ENCODE data around the gene PDGFA. TPM values are rescaled to one million over a fixed set of nuclear protein-coding genes. Genes with fewer than 3 reads are reported as not detected.

The PDGFA gene
- total RNA-seq, 1 experiment from 2014 or later: 35.8 TPM

DNA sequence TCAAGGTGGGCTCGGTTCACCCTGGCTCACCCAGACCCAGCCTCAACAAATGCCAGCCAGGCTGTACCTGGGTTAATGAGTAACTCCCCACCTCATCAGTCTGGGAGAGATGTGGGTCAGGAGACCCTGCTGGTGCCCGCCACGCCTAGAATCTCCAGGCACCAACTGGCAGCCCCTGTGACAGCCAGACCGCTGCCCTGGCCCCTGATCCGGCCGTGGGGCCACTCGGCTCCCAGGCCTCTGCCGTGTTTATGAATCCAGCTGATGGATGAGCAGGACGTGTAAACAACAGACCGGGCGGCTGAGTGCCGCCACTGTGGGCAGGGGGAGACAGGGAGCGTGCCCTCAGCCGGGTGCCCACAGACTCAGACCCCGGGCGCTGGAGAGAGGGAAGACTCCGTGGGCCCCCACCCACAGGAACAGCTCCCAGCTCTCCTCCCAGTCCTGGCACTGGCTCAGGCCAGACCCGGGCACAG, 34.0 kb upstream of the PDGFA start:
- no peak overlapping the region for H2BK12ac ChIP-seq (ENCODE audit: insufficient read length, low read depth, low read length)
- H3K4me3 Mint-ChIP-seq: no peak overlapping the region
- H3K9me3 Mint-ChIP-seq: 0 out of 5 replicates have a peak, but pooled peaks cover 0 to 2% of the 10 kb centered on the region in 2 experiments
- H2BK120ac ChIP-seq (ENCODE audit: low read depth, low read length, poor library complexity, severe bottlenecking): no peak overlapping the region
- H2BK20ac ChIP-seq (ENCODE audit: low read depth, low read length, poor library complexity, severe bottlenecking): no peak overlapping the region
- H3K4me1 Mint-ChIP-seq: no peaks in the 10 kb centered on the region
- no peak overlapping the region for H3K23ac ChIP-seq (ENCODE audit: insufficient read length, low read depth, low read length)
- no peak overlapping the region for H3K14ac ChIP-seq (ENCODE audit: insufficient read depth, low read length)
- no peak for TF ChIP-seq CTCF (conservative IDR thresholded peaks at IDR 0.05)
- H3K9ac ChIP-seq (ENCODE audit: extremely low read depth, insufficient read length, low read length): no peak overlapping the region
- H2AFZ ChIP-seq (ENCODE audit: low read length): no peak overlapping the region
- no peaks in the 10 kb centered on the region for H3K27me3 ChIP-seq (ENCODE audit: insufficient read depth, low read length)
- H3K27me3 Mint-ChIP-seq (ENCODE audit: low read depth): no peaks in the 10 kb centered on the region
- H3K4me1 ChIP-seq (ENCODE audit: insufficient read depth, low read length): no peaks in the 10 kb centered on the region
- no peak overlapping the region for H3K18ac ChIP-seq (ENCODE audit: insufficient read length, low read depth, low read length)
- no peak overlapping the region for H4K8ac ChIP-seq (replicated peaks; ENCODE audit: insufficient read length, low read depth, low read length)
- DNase-seq: no peak
- H3K36me3 Mint-ChIP-seq (ENCODE audit: insufficient read depth in 1 of 3, low read depth in 3 of 3): peaks cover 0 to 4% (median 2%) of the 10 kb centered on the region in 3 experiments; a peak in 3 of 7 replicates
- H3K4me2 ChIP-seq (ENCODE audit: insufficient read depth, insufficient read length, low read length): no peak overlapping the region
- no peaks in the 10 kb centered on the region for H3K79me2 ChIP-seq (ENCODE audit: insufficient read depth, low read length)
- H2AK5ac ChIP-seq (ENCODE audit: insufficient read length, low read length): no peak overlapping the region
- no peak overlapping the region for H3K56ac ChIP-seq (ENCODE audit: insufficient read length, low read depth, low read length)
- no peak overlapping the region for H3K27ac Mint-ChIP-seq
- H3K9me3 ChIP-seq (ENCODE audit: control insufficient read depth, low read depth, low read length): no peaks in the 10 kb centered on the region
- no peak overlapping the region for H4K91ac ChIP-seq (ENCODE audit: insufficient read length, low read depth, low read length)
- H3K4ac ChIP-seq (ENCODE audit: low read depth, low read length): no peak overlapping the region
- H3T11ph ChIP-seq (ENCODE audit: low read length): no peak overlapping the region
- no peaks in the 10 kb centered on the region for H3K79me1 ChIP-seq (ENCODE audit: insufficient read depth, low read depth, low read length, poor library complexity, severe bottlenecking)
- no peak overlapping the region for H3K27ac ChIP-seq (ENCODE audit: insufficient read length, low read depth, low read length)
- WGBS (ENCODE audit: extremely low coverage, insufficient read length, low lambda C conversion rate): no CpG with 5 or more reads among the region's 18 CpGs
- no peak overlapping the region for H2BK5ac ChIP-seq (ENCODE audit: insufficient read length, low read length)
- H4K20me1 ChIP-seq (ENCODE audit: control insufficient read depth, insufficient read depth, insufficient read length): no peaks in the 10 kb centered on the region
- no peaks in the 10 kb centered on the region for H3K23me2 ChIP-seq (ENCODE audit: insufficient read length, low read depth, low read length, poor library complexity, severe bottlenecking)
- H2BK15ac ChIP-seq (ENCODE audit: low read depth, low read length): no peak overlapping the region
- no peak overlapping the region for H4K5ac ChIP-seq (ENCODE audit: insufficient read length, low read depth, low read length)

All from H9 (cell line).